Esophagus muscularis mucosa (tissue), 4 donors: Measurements from ENCODE around the gene JADE1. TPM values are rescaled to one million over a fixed set of nuclear protein-coding genes. Genes with fewer than 3 reads are reported as not detected.

Experiments
- DNase-seq: peaks from one replicate; pipeline ENCODE4 v3.0.0-alpha.2; 2017; ENCODE audit errors: extremely low spot score
- H3K27ac ChIP-seq, 4 donors: fragments of 200-600 bp; sonication (generic); replicated peaks in 1 of 4; 1 replicate in 3 of 4; 2 replicates in 1 of 4; pipeline ENCODE4 v1.5.1; 2016 to 2019; ENCODE audit warnings: mild to moderate bottlenecking in 1 of 4
- H3K27me3 ChIP-seq, 4 donors: fragments of 200-600 bp; sonication (generic); one replicate each; pipeline versions ENCODE4 v1.5.1 to v1.6.0; 2016 to 2019
- H3K36me3 ChIP-seq, 4 donors: fragments of 200-600 bp; sonication (generic); one replicate each; pipeline ENCODE4 v1.5.1; 2016 to 2019
- H3K4me1 ChIP-seq, 4 donors: fragments of 200-600 bp; sonication (generic); one replicate each; pipeline ENCODE4 v1.5.1; 2016 to 2019
- H3K4me3 ChIP-seq, 4 donors: fragments of 200-600 bp; sonication (generic); 1 replicate in 2 of 4; 2 replicates in 2 of 4; pipeline ENCODE4 v1.5.1; 2016 to 2019; ENCODE audit warnings: mild to moderate bottlenecking in 4 of 4, moderate library complexity in 1 of 4
- H3K9me3 ChIP-seq, 4 donors: fragments of 200-600 bp; sonication (generic); 1 replicate in 3 of 4; 2 replicates in 1 of 4; pipeline ENCODE4 v1.5.1; 2016 to 2019
- EP300 ChIP-seq: sonication (generic); formaldehyde crosslinking; IDR thresholded peaks from one replicate; pipeline ENCODE4 v1.6.1; 2017; ENCODE audit warnings: antibody characterized with exemption
- POLR2A ChIP-seq: fragments of 450-650 bp; IDR thresholded peaks from one replicate; pipeline ENCODE4 v1.6.1; 2017; ENCODE audit warnings: antibody characterized with exemption, moderate library complexity, mild to moderate bottlenecking, low read depth
- POLR2AphosphoS5 ChIP-seq, 2 donors: sonication (generic); formaldehyde crosslinking; IDR thresholded peaks; one replicate each; pipeline ENCODE4 v1.6.1; 2017; ENCODE audit warnings: antibody characterized with exemption in 2 of 2
- WGBS: methylation state at CpG from one replicate; pipeline ENCODE4 v1.1.5; 2018; 5-methylcytosine and 5-hydroxymethylcytosine counted together
- intact Hi-C: fragments of 100-400 bp; cut with DNase I; formaldehyde crosslinking; loops from one replicate; pipeline ENCODE4 v1.15.1; 2023
- total RNA-seq, 4 donors: library from RNA; depleted of rRNA; stranded (reverse); fragments of >200 nt; gene quantifications; one replicate each; pipeline versions ENCODE4 v1.1.0 to v1.2.1, GENCODE V29; 2016
- TF ChIP-seq, protein P1 (sequence below), 3 experiments: fragments of 200-600 bp in 2 of 3; fragments of 450-650 bp in 1 of 3; sonication (generic) in 2 of 3; IDR thresholded peaks; one replicate each; pipeline ENCODE4 v1.5.1; 2017 to 2019; ENCODE audit warnings: antibody characterized with exemption in 3 of 3, mild to moderate bottlenecking in 2 of 3, moderate library complexity in 1 of 3

JADE1 gene
- total RNA-seq, 4 donors from 2014 or later: 40.8 to 60.1 (median 52.0) TPM

DNA sequence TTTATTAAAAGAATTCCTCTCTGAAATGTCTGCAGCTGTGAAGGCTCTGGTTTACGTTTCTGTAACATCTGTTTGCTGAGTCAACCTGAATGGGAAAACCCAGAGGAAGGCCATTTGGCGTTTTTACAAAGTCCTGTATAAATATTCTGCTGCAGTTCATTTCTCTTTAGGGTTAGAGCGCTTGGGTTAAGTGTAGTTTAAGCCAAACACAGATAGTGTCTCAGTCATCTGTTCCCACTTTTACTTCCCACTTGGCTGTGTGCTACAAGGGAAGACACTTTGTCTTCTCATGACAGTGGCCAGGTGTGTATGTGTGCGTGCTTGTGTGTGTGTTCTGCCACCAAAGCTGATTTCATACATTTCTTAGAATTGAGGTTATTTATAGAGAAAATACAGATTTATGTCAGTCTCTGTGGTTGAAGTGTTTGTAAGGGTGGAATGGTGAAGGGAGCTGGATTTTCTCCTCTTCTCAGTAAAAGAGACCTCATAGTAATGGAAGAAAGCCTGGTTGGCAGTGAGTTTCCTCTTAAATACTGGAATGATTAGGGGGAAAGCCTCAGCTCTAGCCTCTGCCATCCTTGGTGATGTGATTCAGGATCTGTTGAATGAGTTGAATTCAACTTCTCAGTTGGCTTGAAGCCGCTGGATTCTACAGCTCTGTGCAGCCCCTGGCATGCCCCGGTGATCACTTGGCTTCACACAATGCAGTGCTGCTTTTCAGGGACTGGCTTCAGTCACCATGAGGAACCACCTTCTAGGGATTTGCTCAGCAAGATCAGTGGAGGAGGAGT lies 50.6 kb downstream of the JADE1 start:
- no peak for DNase-seq
- Histone ChIP-seq H3K4me3 (no peak overlapping the region), H3K36me3 (peaks cover 53 to 89% (median 79%) of the 10 kb centered on the region in 4 donors), H3K27ac (peak overlapping the region; percentile 3 to 45 (median 15)), H3K9me3 (no peaks in the 10 kb centered on the region), H3K4me1 (peaks cover 23 to 47% (median 40%) of the 10 kb centered on the region in 4 donors), H3K27me3 (no peaks in the 10 kb centered on the region)
- TF ChIP-seq POLR2A: no peak
- no peak for TF ChIP-seq EP300
- TF ChIP-seq POLR2AphosphoS5 (IDR thresholded peaks at IDR 0.05): no peak
- TF ChIP-seq, protein P1, sequence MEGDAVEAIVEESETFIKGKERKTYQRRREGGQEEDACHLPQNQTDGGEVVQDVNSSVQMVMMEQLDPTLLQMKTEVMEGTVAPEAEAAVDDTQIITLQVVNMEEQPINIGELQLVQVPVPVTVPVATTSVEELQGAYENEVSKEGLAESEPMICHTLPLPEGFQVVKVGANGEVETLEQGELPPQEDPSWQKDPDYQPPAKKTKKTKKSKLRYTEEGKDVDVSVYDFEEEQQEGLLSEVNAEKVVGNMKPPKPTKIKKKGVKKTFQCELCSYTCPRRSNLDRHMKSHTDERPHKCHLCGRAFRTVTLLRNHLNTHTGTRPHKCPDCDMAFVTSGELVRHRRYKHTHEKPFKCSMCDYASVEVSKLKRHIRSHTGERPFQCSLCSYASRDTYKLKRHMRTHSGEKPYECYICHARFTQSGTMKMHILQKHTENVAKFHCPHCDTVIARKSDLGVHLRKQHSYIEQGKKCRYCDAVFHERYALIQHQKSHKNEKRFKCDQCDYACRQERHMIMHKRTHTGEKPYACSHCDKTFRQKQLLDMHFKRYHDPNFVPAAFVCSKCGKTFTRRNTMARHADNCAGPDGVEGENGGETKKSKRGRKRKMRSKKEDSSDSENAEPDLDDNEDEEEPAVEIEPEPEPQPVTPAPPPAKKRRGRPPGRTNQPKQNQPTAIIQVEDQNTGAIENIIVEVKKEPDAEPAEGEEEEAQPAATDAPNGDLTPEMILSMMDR (IDR thresholded peaks at IDR 0.05): no peak
- 28% methylated on average over 6 of the region's 6 CpGs for WGBS
- intact Hi-C loops: loop anchor here (5.0 kb wide), 5 partner anchors 48 to 668 kb away; no protein-coding TSS in a partner anchor

DNA sequence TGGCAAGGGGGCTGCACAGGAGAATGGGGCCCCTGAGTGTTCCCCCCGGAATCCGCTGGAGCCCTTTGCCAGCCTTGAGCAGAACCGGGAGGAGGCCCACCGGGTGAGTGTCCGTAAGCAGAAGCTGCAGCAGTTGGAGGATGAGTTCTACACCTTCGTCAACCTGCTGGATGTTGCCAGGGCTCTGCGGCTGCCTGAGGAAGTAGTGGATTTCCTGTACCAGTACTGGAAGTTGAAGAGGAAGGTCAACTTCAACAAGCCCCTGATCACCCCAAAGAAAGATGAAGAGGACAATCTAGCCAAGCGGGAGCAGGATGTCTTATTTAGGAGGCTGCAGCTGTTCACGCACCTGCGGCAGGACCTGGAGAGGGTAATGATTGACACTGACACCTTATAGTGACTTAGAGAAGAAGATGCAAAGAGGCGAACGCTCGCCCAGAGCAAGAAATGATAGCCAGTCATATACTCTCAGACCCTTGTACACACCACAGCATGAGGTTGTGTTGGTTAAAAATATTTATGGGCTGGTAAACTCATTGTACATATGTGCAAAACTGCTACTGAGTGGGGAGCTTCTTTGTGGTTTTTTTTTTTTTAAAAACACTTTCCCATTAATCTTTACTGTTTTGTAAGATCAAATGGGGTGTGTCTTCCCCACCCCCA lies 52.5 kb downstream of the JADE1 start:
- TF ChIP-seq POLR2A: no peak
- TF ChIP-seq EP300: no peak
- TF ChIP-seq, protein P1 (IDR thresholded peaks at IDR 0.05): no peak
- no peak for TF ChIP-seq POLR2AphosphoS5 (IDR thresholded peaks at IDR 0.05)
- WGBS: 70% methylated on average over 10 of the region's 13 CpGs
- H3K36me3 ChIP-seq: peaks cover 34 to 87% (median 69%) of the 10 kb centered on the region in 4 donors
- no peak overlapping the region for H3K4me3 ChIP-seq
- intact Hi-C loops: loop anchor here (2.0 to 5.0 kb wide), 6 partner anchors 50 to 670 kb away; no protein-coding TSS in a partner anchor
- no peaks in the 10 kb centered on the region for H3K27me3 ChIP-seq
- no peak for DNase-seq
- peaks cover 23 to 47% (median 40%) of the 10 kb centered on the region in 4 donors for H3K4me1 ChIP-seq
- H3K27ac ChIP-seq: no peak overlapping the region
- no peaks in the 10 kb centered on the region for H3K9me3 ChIP-seq

DNA sequence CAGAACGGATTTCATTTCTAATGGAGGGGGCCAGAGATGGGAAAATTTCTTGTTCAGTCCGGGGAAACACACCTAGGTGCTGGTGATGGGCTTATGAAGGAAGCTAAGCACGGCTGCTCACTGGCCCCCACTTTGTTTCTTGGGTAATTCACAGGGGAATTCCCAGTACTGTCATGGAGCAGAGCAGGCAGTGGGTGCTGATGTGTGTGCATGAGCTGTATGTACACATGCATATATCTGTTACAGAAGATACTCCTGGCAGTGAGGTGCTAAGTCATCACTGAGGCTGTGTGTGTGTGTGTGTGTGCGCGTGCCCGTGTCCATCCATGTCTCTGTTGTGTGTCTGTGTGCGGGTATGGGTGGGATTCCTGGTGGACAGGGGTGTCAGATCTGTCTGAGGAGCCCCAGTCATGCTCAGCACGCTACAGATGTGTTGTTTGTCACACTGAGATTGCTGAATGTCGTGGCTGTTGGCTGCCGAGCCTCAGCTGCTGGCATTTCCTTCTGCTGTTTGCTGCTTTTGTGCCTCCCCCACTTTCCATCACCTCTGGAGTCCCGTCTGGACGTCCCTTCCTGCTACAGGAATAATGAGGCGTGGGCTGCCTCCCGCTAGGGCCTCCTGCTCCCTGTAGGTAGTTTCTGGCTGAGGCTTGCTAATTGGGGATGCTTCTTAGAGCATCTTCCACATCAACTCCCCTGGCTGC lies 53.3 kb downstream of the JADE1 start:
- H3K4me3 ChIP-seq: no peak overlapping the region
- no peaks in the 10 kb centered on the region for H3K9me3 ChIP-seq
- H3K27ac ChIP-seq: peak overlapping the region in 1 of 4 donors; percentile 21
- TF ChIP-seq, protein P1 (IDR thresholded peaks at IDR 0.05): no peak
- TF ChIP-seq POLR2A (no peak), POLR2AphosphoS5 (IDR thresholded peaks at IDR 0.05) (no peak), EP300 (no peak)
- 76% methylated on average over 10 of the region's 14 CpGs for WGBS
- peaks cover 23 to 47% (median 40%) of the 10 kb centered on the region in 4 donors for H3K4me1 ChIP-seq
- intact Hi-C loops: loop anchor here (2.0 to 5.0 kb wide), 6 partner anchors 50 to 670 kb away; no protein-coding TSS in a partner anchor
- no peak for DNase-seq
- H3K36me3 ChIP-seq: peaks cover 26 to 87% (median 67%) of the 10 kb centered on the region in 4 donors
- no peaks in the 10 kb centered on the region for H3K27me3 ChIP-seq

DNA sequence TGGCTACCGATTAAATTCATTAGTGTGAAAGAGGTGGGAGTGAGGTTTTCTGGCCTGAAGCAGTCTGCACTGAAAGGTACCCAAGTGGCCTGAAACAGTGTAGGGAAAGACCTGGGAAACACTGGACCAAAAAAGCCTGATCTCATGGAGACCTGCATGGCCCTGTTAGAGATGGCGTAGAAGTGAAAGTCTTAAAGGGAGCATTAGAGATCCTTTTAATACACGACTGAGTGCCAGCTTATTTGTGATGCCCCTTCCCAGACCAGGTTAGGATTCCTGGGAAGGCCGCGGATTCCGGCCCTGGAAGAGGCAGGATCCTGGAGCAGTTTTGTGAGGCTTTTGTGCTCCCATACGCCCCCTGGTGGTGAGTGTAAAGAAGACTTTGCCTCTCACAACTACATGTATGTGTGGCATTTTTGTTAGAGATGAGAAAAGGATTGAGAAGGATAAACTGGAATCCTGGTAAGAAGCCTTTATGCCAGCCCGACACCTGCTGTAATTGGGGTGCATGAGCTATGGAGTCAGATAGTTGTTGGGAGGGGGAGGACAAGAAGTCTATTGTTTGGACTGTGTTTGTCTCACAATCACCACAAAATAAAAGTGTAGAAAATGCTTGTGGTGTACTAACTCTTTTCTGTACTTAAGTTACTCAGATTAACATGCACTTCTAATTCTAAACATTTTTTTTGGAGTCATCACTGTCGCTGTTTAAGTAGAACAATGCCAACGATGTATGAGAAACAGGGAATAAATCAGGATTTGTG lies 54.0 kb downstream of the JADE1 start:
- Histone ChIP-seq H3K27ac (peak overlapping the region in 2 of 4 donors; percentile 10 to 21), H3K27me3 (no peaks in the 10 kb centered on the region), H3K4me1 (peaks cover 22 to 46% (median 39%) of the 10 kb centered on the region in 4 donors), H3K36me3 (peaks cover 23 to 87% (median 66%) of the 10 kb centered on the region in 4 donors), H3K9me3 (no peaks in the 10 kb centered on the region), H3K4me3 (no peak overlapping the region)
- DNase-seq: no peak
- intact Hi-C loops: loop anchor here (2.0 to 5.0 kb wide), 6 partner anchors 51 to 671 kb away; no protein-coding TSS in a partner anchor
- 38% methylated on average over 10 of the region's 10 CpGs for WGBS
- no peak for TF ChIP-seq EP300
- no peak for TF ChIP-seq POLR2A
- TF ChIP-seq POLR2AphosphoS5 (IDR thresholded peaks at IDR 0.05): no peak
- TF ChIP-seq, protein P1 (IDR thresholded peaks at IDR 0.05): peak; percentile 80 to 88 (median 83)
